AG04450 (cell line): ENCODE data around the gene PAK5. TPM values are rescaled to one million over a fixed set of nuclear protein-coding genes. Genes with fewer than 3 reads are reported as not detected.

Source experiments
- CTCF ChIA-PET: fragments of 300-600, 350-600 bp; formaldehyde crosslinking; extraction: SDS; loops from one replicate; lab custom pipeline; 2022; ENCODE audit warnings: antibody characterized with exemption, inconsistent platforms; lab: Charles Lee
- POLR2A ChIA-PET: fragments of 350-600 bp; formaldehyde crosslinking; extraction: SDS; loops from one replicate; lab custom pipeline; 2021; ENCODE audit warnings: antibody characterized with exemption, inconsistent platforms; lab: Yijun Ruan, JAX
- DNase-seq: peaks from one replicate; pipeline ENCODE4 v3.0.0-alpha.2; 2011; ENCODE audit warnings: low read depth, low spot score
- H3K27ac ChIP-seq: one replicate; pipeline ENCODE4 v1.5.1; 2012; ENCODE audit warnings: low read depth, low read length, control low read depth
- H3K27me3 ChIP-seq: one replicate; pipeline ENCODE4 v1.6.0; 2012; ENCODE audit warnings: low read length; ENCODE audit not compliant: control insufficient read depth, insufficient read depth
- H3K4me3 ChIP-seq: 2 replicates; pipeline ENCODE4 v1.5.1; 2011; ENCODE audit warnings: mild to moderate bottlenecking, low read depth, low read length, control low read depth
- H3K9me3 ChIP-seq: 2 replicates; pipeline ENCODE4 v1.5.1; 2012; ENCODE audit warnings: low read length; ENCODE audit not compliant: control insufficient read depth, insufficient read depth
- polyA plus RNA-seq: library from polyadenylated mRNA; depleted of rRNA; stranded (reverse); fragments of >200 nt; gene quantifications from 2 replicates; pipeline ENCODE4 v1.2.3, GENCODE V29; 2011
- TF ChIP-seq, protein P1 (sequence below): IDR thresholded peaks from 2 replicates; pipeline ENCODE4 v1.5.1; 2011; ENCODE audit warnings: low read depth, low read length, control low read depth, inconsistent platforms

PAK5 gene
- polyA plus RNA-seq, 1 experiment = not detected

DNA sequence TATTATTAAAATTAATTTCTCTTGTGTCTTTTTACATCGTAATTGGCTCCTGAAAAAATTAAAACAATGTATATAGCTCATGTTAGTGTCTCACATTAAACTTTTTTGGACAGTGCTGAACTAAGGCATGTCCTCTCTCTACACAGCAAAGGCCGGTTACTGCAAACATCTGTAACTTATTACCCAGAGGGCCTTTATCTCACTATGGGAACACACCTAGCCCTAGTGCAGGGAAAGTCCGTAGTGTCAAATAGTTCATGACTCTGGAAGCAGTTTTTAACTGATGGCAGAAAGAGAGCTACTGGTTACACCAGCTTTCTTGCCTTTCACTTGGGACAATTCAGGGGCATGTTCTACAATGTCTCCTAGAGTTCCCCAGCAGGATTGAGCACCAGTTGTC is 82.2 kb downstream of the PAK5 start:
- POLR2A ChIA-PET = no interaction called here

DNA sequence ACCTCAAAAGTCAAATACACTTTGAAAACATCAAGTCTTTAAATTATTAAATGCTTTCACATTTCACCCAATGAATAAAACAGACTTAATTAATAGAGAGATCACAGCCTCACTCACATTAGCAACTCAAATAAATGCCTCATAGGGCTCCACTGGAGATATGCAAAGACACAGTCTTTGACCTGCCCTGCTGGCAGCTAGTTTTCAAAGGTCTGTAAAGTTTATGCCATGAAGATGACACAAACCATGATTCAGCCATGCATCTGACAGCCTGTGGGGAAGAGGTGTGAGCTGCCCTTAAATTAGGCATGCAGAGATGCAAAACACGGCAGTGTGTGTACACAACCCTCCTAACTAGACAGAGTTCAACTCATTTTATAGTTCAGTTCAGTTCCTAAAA is 83.6 kb downstream of the PAK5 start:
- Histone ChIP-seq H3K27ac (no peak overlapping the region), H3K9me3 (no peaks in the 10 kb centered on the region), H3K27me3 (no peaks in the 10 kb centered on the region), H3K4me3 (no peak overlapping the region)
- POLR2A ChIA-PET = no interaction called here
- no peak for DNase-seq
- CTCF ChIA-PET = no interaction called here
- TF ChIP-seq, protein P1, sequence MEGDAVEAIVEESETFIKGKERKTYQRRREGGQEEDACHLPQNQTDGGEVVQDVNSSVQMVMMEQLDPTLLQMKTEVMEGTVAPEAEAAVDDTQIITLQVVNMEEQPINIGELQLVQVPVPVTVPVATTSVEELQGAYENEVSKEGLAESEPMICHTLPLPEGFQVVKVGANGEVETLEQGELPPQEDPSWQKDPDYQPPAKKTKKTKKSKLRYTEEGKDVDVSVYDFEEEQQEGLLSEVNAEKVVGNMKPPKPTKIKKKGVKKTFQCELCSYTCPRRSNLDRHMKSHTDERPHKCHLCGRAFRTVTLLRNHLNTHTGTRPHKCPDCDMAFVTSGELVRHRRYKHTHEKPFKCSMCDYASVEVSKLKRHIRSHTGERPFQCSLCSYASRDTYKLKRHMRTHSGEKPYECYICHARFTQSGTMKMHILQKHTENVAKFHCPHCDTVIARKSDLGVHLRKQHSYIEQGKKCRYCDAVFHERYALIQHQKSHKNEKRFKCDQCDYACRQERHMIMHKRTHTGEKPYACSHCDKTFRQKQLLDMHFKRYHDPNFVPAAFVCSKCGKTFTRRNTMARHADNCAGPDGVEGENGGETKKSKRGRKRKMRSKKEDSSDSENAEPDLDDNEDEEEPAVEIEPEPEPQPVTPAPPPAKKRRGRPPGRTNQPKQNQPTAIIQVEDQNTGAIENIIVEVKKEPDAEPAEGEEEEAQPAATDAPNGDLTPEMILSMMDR = no peak

More for the DNA sequence above, 82.2 kb downstream of the PAK5 start:
- CTCF ChIA-PET = interaction anchor here (0.6 kb wide), 1 partner anchor 13 kb away, joined by 3 read pairs; no protein-coding TSS in a partner anchor
- DNase-seq = no peak
- Histone ChIP-seq H3K27ac (no peak overlapping the region), H3K4me3 (no peak overlapping the region), H3K9me3 (no peaks in the 10 kb centered on the region), H3K27me3 (no peaks in the 10 kb centered on the region)
- TF ChIP-seq, protein P1 = no peak

DNA sequence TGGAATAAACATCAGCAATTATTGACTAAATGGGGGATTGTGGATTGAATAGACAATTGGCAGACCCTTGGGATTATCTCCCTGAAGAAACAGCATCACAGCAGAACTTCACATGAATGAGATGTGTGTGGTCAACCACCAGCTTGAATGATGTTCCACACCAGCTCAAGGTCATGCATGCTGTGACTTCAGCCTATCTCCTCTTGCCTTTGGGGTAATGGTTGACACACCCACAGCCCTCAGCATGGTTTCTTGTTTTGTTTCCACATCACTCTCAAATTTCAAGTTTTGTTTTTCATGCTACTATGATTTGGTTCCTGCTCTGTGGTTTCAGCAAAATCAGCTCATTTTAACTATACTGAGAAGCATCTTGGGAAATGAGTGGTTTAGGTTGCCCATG is 94.3 kb downstream of the PAK5 start:
- H3K27ac ChIP-seq = no peak overlapping the region
- no peak overlapping the region for H3K4me3 ChIP-seq
- H3K27me3 ChIP-seq = no peaks in the 10 kb centered on the region
- no peaks in the 10 kb centered on the region for H3K9me3 ChIP-seq
- ChIA-PET POLR2A (no interaction called here), CTCF (interaction anchor here (0.5 kb wide), 1 partner anchor 1210 kb away, joined by 4 read pairs; no protein-coding TSS in a partner anchor)
- TF ChIP-seq, protein P1 = no peak
- DNase-seq = no peak

DNA sequence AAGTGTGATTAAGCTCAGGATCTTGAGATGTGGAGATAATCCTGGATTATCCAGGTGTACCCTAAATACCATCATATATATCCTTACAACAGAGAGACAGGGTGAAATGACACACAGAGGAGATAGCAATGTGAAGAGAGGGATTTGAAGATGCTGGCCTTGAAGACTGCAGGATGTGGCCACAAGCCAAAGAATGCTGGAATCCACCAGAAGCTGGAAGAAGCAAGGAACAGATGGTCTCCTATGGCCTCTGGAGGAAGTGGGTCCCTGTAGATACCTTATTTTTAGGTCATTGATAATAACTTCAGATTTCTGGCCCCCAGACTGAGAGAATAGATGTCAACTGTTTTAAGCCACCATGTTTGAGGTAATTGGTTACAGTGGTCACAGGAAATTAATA is 95.0 kb downstream of the PAK5 start:
- no peak for DNase-seq
- Histone ChIP-seq H3K9me3 (no peaks in the 10 kb centered on the region), H3K4me3 (no peak overlapping the region), H3K27me3 (no peaks in the 10 kb centered on the region), H3K27ac (no peak overlapping the region)
- ChIA-PET CTCF (no interaction called here), POLR2A (no interaction called here)
- TF ChIP-seq, protein P1 = no peak

DNA sequence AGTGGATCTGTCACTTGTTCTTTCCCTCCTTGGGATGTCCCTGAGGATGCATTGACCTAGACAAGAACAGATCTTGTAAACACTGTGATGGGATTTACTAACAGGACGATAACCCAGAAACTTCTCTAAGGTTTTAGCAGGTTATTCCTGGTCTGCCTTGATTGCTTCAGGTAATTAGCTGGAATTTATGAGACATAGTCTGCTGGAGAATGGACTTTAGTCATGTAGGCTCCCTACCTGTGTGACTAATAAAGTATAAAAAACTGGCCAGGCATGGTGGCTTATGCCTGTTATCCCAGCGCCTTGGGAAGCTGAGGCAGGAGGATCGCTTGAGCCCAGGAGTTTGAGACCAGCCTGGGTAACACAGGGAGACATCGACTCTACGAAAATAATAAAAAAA is 96.1 kb downstream of the PAK5 start:
- no peak for DNase-seq
- Histone ChIP-seq H3K9me3 (no peaks in the 10 kb centered on the region), H3K27me3 (no peaks in the 10 kb centered on the region), H3K4me3 (no peak overlapping the region), H3K27ac (no peak overlapping the region)
- CTCF ChIA-PET = no interaction called here
- POLR2A ChIA-PET = no interaction called here
- TF ChIP-seq, protein P1 = no peak
